NCI-H2196 treated with DMSO at 0.1 percent for 48 hours (cell line): Measurements from ENCODE around the gene TP53RK.
A peak's percentile ranks its signal among the peaks of the same experiment; 100 is the strongest.

Experiments
- DNase-seq: peaks from one replicate; lab custom pipeline; 2025; ENCODE audit not compliant: unreplicated experiment; lab: John Stamatoyannopoulos, UW

The TP53RK gene

DNA sequence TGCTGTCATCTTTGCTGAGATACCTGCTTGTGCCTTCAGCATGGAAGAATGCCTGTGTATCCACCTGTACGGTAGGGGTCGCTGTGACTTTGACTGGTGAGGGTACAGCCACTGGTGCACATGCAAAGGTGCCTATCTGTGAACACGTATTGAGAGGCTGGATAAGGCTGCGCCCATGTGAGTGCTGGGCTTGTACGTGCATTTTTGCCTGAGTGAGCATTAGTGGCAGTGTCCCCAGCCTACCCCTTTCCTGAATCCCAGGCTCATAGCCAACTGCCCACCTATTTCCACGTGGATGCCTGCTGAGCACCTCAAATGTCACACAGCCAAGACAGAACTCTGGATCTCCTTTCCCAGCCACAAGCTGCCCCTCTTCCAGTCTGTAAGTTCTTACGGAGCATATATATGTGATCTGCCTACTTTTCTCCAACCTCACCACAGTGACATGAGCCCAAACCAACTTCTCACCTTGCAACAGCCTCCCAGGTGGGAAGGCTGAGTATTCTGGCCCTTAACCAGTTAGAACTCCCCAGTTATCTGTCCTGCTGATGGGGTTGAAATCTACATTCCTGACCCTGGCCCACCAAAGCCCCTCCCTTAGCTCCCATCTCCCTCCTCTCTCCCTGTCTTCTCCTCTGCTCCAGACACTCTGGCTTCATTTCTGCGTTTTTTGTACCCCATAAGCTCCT lies 19.1 kb upstream of the TP53RK start:
- DNase-seq = no peak

- no peak for DNase-seq
These were observed 17.0 kb upstream of the TP53RK start for GRCh38 chr20:46706242-46706641.

DNA sequence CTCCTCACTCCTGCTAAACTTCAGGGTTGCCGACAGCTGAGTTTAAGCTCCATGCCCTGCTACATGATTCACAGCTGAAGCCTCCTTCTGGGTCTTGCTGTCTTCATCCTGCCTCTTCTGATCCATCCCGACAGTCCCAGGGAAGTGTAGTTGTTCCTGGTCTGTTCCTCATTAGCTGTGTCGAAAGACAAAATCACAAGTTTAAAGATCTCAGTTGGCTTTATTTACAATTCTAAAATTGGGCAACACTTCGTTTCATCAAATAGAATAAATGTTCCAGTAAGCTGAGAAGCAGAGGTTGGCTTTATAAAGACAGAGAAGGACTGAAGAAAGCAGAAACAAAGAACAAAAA lies 16.1 kb upstream of the TP53RK start:
- DNase-seq = no peak

- no peak for DNase-seq
These were observed 15.6 kb upstream of the TP53RK start for GRCh38 chr20:46704714-46705377.

DNA sequence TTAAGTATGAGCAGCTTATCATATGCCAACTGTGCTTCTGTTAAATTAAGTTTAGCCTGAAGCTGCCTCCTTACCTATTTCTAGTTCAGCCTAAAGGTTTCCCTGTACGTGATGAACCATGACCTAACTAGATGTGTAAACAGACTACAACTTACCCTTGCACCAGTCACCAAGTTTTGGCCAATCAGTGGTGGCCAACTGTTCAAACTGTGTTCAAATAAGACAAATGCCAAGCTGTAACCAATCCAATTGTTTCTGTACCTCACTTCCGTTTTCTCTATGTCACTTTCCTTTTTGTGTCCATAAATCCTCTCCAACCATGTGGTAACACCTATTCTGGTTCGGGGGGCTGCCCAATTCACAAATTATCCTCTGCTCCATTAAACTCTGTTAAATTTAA lies 14.2 kb upstream of the TP53RK start:
- no peak for DNase-seq

- no peak for DNase-seq
These were observed 13.4 kb upstream of the TP53RK start for GRCh38 chr20:46702447-46703203.

DNA sequence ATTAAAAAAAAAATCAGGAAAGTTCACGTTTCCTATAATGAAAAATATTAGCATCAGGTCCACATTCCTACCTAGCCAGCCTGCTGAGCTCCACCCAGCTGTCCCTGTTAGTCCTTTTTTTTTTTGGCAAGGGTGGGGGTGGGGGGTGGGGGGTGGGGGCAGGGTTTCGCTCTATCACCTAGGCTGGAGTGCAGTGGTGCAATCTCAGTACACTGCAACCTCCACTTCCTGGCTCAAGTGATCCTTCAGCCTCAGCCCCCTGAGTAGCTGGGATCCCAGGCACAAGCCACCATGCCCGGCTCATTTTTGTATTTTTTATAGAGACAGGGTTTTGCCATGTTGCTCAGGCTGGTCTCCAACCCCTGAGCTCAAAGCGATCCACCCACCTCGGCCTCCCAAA lies 12.7 kb upstream of the TP53RK start:
- DNase-seq = no peak

GRCh38 chr20:46701556-46701955 lies 12.3 kb upstream of the TP53RK start:
- no peak for DNase-seq

DNA sequence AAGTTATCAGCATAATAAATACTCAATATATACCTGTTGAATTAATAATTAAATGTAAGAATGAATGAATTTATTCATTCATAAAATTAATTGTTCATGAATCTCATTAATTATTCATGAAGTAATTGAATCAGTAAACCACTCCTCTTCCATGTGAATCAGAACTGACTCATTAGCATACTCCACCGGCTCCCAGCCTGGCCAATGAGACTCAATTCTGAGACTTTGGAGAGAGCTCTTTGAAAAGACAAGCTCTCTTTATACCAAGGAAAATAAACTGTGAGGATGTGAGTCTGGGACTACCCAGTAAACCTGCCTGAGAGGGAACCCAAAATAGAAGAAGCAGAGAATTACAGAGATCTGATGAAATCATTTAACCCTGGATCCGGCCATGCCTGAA lies 11.8 kb upstream of the TP53RK start:
- DNase-seq = no peak

GRCh38 chr20:46700481-46700880 lies 11.2 kb upstream of the TP53RK start:
- no peak for DNase-seq

DNA sequence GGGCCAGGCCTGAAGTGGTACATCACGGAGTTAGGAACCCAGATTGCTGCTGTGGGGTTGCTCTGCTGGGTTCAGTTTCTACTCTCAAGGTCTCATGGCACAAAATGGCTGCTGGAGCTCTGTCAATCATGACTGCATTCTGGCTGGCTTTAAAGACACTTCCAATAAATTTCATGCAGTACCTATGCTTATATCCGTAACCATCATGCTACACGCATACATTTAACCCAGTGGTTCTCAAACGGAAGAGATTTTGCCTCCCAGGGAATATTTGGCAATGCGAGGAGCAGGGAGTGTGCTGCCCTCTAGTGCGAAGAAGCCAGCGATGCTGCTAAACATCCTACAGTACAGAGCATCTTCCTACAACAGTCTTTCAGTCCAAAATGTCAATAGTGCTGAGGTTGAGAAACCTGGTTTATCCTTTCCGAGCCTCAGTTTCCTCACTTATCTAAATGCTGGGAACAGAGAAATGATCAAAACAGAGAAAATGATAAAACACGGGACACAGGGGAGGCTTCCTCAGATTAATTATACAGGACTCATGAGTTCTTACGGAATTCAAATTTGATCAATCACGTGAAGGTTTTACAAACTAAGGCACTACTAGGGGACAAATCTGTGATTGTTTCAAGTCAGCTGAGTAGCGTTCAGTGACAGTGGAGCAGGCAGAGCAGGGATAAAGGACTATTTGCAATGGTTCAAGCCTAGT lies 10.6 kb upstream of the TP53RK start:
- no peak for DNase-seq

DNA sequence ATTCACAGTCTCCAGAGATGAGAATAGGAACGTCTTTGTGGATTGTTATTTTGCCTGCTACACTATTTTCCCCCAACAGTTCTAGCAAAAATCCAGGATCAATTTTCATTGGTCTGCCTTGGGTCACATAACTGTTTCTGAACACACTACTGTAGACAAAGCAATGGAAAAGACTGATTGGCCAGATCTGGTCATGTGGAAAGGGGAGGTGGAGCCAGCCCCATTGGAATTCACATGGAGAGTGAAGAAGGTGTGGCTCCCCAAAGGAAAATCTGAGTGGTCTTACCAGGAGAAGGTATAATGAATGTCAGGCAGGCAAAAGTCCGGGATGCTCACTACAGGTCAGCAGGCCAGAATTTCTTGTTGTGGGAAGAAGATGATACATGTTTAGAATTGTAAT lies 9.5 kb upstream of the TP53RK start:
- no peak for DNase-seq

DNA sequence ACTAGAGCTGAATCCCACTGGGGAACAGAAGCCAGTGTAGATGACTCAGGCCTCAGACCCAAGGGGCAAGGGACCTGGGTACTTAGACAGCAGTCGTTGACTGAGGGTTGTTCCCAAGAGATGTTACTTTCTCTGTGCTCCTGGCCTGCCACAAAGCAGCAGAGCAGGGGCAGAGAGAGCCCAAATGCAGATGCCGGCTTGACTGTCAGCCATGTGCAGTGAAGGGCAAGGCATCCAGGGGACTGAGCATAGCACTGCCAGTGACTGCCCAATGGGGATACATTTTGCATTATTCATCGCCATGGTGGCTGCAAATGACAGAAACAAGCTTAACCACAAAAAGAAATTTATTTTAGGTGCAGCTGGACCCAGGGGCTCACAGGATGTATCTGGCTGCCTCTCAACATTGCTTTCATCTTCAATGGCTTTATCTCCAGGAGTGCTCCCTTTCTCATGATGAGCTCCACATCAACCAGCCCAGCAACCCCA lies 7.6 kb upstream of the TP53RK start:
- DNase-seq = no peak

DNA sequence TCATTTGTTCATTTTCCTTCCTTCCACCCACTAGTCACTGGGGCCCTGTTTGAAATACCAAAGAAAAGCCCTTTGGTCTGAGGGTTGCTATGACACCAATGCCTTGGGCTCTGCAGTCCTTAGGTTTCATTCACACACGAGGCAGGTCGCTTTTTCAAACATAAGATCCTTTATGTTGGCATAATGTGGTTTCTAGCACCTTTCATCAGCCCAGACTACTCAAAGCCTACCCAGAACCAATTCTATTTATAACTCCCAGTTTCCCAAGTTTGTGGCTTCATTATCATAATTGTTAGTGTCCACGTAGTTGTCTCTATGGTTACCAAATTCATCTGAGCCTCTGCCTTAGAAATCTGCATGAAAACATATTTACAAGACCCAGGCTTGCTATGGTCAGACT lies 6.6 kb upstream of the TP53RK start:
- peak; percentile 10 for DNase-seq

DNA sequence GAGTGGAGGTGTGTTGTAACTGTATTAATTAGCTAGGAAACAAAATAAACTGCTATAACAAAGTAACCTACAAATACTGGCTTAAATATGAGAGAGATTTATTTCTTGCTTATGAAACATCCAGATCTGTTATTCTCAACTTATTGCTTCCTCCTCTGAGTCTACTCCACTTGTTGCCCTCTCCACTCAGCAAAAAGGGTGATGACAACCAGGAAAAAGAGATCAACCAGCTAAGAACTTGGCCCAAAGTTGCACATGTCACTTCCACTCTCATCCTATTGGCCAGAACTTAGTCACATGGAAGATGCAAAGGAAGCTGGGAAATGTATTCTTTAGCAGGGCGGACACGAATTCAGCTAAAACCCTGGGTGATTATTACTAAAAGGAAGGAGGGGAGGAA lies 5.2 kb upstream of the TP53RK start:
- DNase-seq = peak; percentile 23

GRCh38 chr20:46691196-46691595 lies 2.0 kb upstream of the TP53RK start:
- DNase-seq = no peak

GRCh38 chr20:46690219-46691106 lies 1.2 kb upstream of the TP53RK start:
- DNase-seq = no peak

GRCh38 chr20:46689754-46690085 lies 476 bp upstream of the TP53RK start:
- no peak for DNase-seq

DNA sequence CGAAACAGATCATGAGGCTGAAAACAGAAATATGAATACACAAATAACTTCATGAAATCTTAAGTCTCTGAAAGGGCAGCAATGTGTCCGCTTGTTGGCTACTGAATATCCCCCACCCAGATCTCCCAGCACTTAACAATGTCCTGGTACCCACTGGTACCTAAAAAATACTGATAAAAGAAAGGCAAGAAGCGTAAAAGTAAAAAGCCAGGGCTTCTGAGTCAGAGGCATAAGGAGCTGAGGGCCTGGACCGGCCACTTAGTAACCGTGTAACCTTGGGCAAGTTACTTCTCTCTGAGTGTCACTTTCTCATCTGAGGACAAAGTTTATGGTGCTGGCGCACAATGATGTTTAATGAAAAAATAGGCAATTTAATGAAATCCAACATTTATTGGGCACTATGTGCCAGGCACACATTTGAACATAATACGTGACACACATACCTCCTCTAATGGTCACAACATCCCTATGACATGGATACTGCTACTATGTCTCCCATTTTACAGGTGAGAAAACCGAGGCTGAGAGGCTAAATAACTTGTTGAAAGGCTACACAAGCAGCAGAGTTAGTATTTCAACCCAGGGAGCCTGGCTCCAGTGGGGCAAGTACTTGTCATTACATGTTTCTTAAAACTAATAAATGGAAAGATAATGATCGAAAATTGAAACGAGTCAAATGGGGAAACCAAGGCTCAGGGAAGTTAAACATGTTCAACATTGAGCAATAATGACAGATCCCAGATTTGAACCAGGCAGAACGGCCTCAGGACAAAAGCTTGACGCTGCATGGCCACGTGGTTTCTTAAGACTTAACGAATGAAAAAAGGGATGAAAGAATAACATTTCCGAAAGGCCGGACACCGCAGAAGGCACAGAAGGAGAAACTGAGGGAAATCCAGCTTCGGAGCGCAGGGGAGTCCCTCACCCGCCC lies 828 bp downstream of the TP53RK start:
- DNase-seq = no peak
